ENCODE results near the gene PSMA7. TPM values are rescaled to one million over a fixed set of nuclear protein-coding genes. Genes with fewer than 3 reads are reported as not detected.

Gene PSMA7
- total RNA-seq (100 to 1,000 TPM; 144 to 158 TPM), total RNA-seq (107 to 238 reads per million in 2 donors)

- Mint-ChIP-seq H3K27me3 (no peaks in the 10 kb centered on the region), H3K36me3 (ENCODE audit: low read depth) (peaks cover 2% of the 10 kb centered on the region), H3K4me1 (peaks cover 29% of the 10 kb centered on the region), H3K4me3 (peak within 1 kb of the TSS; percentile 89), H3K27ac (peak within 1 kb of the TSS; percentile 93)
- DNase-seq = peak; percentile 80 to 85 (median 80)
- no peaks in the 10 kb centered on the region for H3K9me3 ChIP-seq (ENCODE audit: control insufficient read depth, low read length, poor library complexity, severe bottlenecking)
- ATAC-seq = peak; percentile 89
These were observed at the start of gene PSMA7, which contains the start of gene SS18L1 for GRCh38 chr20:62143081-62143956. PSMA7 (minus strand) TSS chr20:62143394; CDS start chr20:62143303, 91 bp downstream. SS18L1 (plus strand) TSS chr20:62143769; CDS start chr20:62143821, 52 bp downstream.

- no peak overlapping the region for H3K27ac Mint-ChIP-seq
- no peak for DNase-seq
- no peak overlapping the region for H3K4me3 Mint-ChIP-seq
- no peaks in the 10 kb centered on the region for H3K27me3 Mint-ChIP-seq
- peaks cover 5% of the 10 kb centered on the region for H3K36me3 Mint-ChIP-seq (ENCODE audit: low read depth)
- no peaks in the 10 kb centered on the region for H3K9me3 ChIP-seq (ENCODE audit: control insufficient read depth, low read length, poor library complexity, severe bottlenecking)
- ATAC-seq = no peak
- H3K4me1 Mint-ChIP-seq = peaks cover 12% of the 10 kb centered on the region
These were observed 49.4 kb upstream of the PSMA7 start for GRCh38 chr20:62192635-62193034.

- H3K9me3 ChIP-seq (ENCODE audit: control insufficient read depth, low read length, poor library complexity, severe bottlenecking) = no peaks in the 10 kb centered on the region
- H3K27ac Mint-ChIP-seq = no peak overlapping the region
- no peak for DNase-seq
- peaks cover 5% of the 10 kb centered on the region for H3K36me3 Mint-ChIP-seq (ENCODE audit: low read depth)
- H3K4me1 Mint-ChIP-seq = peaks cover 16% of the 10 kb centered on the region
- no peaks in the 10 kb centered on the region for H3K27me3 Mint-ChIP-seq
- no peak overlapping the region for H3K4me3 Mint-ChIP-seq
- ATAC-seq = no peak
These were observed 48.8 kb upstream of the PSMA7 start for GRCh38 chr20:62191781-62192559.

- no peaks in the 10 kb centered on the region for H3K9me3 ChIP-seq (ENCODE audit: control insufficient read depth, low read length, poor library complexity, severe bottlenecking)
- Mint-ChIP-seq H3K4me3 (peak overlapping the region; percentile 62), H3K36me3 (ENCODE audit: low read depth) (peaks cover 5% of the 10 kb centered on the region), H3K27me3 (no peaks in the 10 kb centered on the region), H3K27ac (no peak overlapping the region), H3K4me1 (peaks cover 22% of the 10 kb centered on the region)
- DNase-seq = no peak
- no peak for ATAC-seq
These were observed 47.6 kb upstream of the PSMA7 start for GRCh38 chr20:62190639-62191411.

GRCh38 chr20:62186887-62187866, 44.0 kb upstream of the PSMA7 start:
- no peaks in the 10 kb centered on the region for H3K9me3 ChIP-seq (ENCODE audit: control insufficient read depth, low read length, poor library complexity, severe bottlenecking)
- Mint-ChIP-seq H3K4me3 (no peak overlapping the region), H3K4me1 (peaks cover 33% of the 10 kb centered on the region), H3K27ac (peak overlapping the region; percentile 8), H3K27me3 (no peaks in the 10 kb centered on the region), H3K36me3 (ENCODE audit: low read depth) (peaks cover 2% of the 10 kb centered on the region)
- DNase-seq = no peak
- no peak for ATAC-seq

- Mint-ChIP-seq H3K27me3 (no peaks in the 10 kb centered on the region), H3K27ac (no peak overlapping the region), H3K4me1 (peaks cover 35% of the 10 kb centered on the region), H3K4me3 (no peak overlapping the region), H3K36me3 (ENCODE audit: low read depth) (peaks cover 2% of the 10 kb centered on the region)
- no peak for DNase-seq
- ATAC-seq = no peak
- no peaks in the 10 kb centered on the region for H3K9me3 ChIP-seq (ENCODE audit: control insufficient read depth, low read length, poor library complexity, severe bottlenecking)
These were observed 42.9 kb upstream of the PSMA7 start for GRCh38 chr20:62186096-62186426.

GRCh38 chr20:62183426-62184142, 40.4 kb upstream of the PSMA7 start:
- Mint-ChIP-seq H3K27ac (peak overlapping the region; percentile 93), H3K4me1 (peaks cover 30% of the 10 kb centered on the region), H3K27me3 (no peaks in the 10 kb centered on the region), H3K4me3 (peak overlapping the region; percentile 90), H3K36me3 (ENCODE audit: low read depth) (no peaks in the 10 kb centered on the region)
- DNase-seq = no peak
- no peaks in the 10 kb centered on the region for H3K9me3 ChIP-seq (ENCODE audit: control insufficient read depth, low read length, poor library complexity, severe bottlenecking)
- ATAC-seq = no peak

- Mint-ChIP-seq H3K27ac (peak within 1 kb of the TSS; percentile 93), H3K36me3 (ENCODE audit: low read depth) (no peaks in the 10 kb centered on the region), H3K4me1 (peaks cover 29% of the 10 kb centered on the region), H3K27me3 (no peaks in the 10 kb centered on the region), H3K4me3 (peak within 1 kb of the TSS; percentile 90)
- peak; percentile 85 to 89 (median 87) for DNase-seq
- peak; percentile 94 for ATAC-seq
- H3K9me3 ChIP-seq (ENCODE audit: control insufficient read depth, low read length, poor library complexity, severe bottlenecking) = no peaks in the 10 kb centered on the region
These were observed 39.6 kb upstream of the PSMA7 start, which contains the start of gene MTG2 for GRCh38 chr20:62182469-62183425. MTG2 (plus strand) TSS chr20:62183028; CDS start chr20:62193421, 10,393 bp downstream.

- H3K4me3 Mint-ChIP-seq = peak overlapping the region; percentile 90
- H3K27me3 Mint-ChIP-seq = no peaks in the 10 kb centered on the region
- no peaks in the 10 kb centered on the region for H3K9me3 ChIP-seq (ENCODE audit: control insufficient read depth, low read length, poor library complexity, severe bottlenecking)
- ATAC-seq = no peak
- H3K4me1 Mint-ChIP-seq = peaks cover 21% of the 10 kb centered on the region
- DNase-seq = no peak
- no peaks in the 10 kb centered on the region for H3K36me3 Mint-ChIP-seq (ENCODE audit: low read depth)
- H3K27ac Mint-ChIP-seq = peak overlapping the region; percentile 93
These were observed 38.6 kb upstream of the PSMA7 start for GRCh38 chr20:62181808-62182207.

- H3K4me1 Mint-ChIP-seq = peaks cover 9% of the 10 kb centered on the region
- DNase-seq = no peak
- H3K36me3 Mint-ChIP-seq (ENCODE audit: low read depth) = peaks cover 5% of the 10 kb centered on the region
- no peak overlapping the region for H3K27ac Mint-ChIP-seq
- H3K9me3 ChIP-seq (ENCODE audit: control insufficient read depth, low read length, poor library complexity, severe bottlenecking) = no peaks in the 10 kb centered on the region
- no peak for ATAC-seq
- H3K27me3 Mint-ChIP-seq = no peaks in the 10 kb centered on the region
- no peak overlapping the region for H3K4me3 Mint-ChIP-seq
These were observed 35.9 kb upstream of the PSMA7 start for GRCh38 chr20:62179162-62179504.

Measured in T-helper 17 cell (primary cell).